Karpas-422 (cell line): ENCODE data around the gene MATR3. TPM values are rescaled to one million over a fixed set of nuclear protein-coding genes. Genes with fewer than 3 reads are reported as not detected.
A peak's percentile ranks its signal among the peaks of the same experiment; 100 is the strongest.

Source experiments
- DNase-seq: peaks from one replicate; pipeline ENCODE4 v3.0.0-alpha.2; 2015
- H2AFZ ChIP-seq: fragments of 200-600 bp; sonication (generic); 2 replicates; pipeline ENCODE4 v1.6.1; 2014; ENCODE audit warnings: antibody characterized with exemption, low read length, mixed read lengths
- H3K27ac ChIP-seq: fragments of 200-600 bp; sonication (generic); 2 replicates; pipeline ENCODE4 v1.5.1; 2014; ENCODE audit warnings: mild to moderate bottlenecking, low read length, moderate library complexity
- H3K27me3 ChIP-seq: fragments of 200-600 bp; sonication (generic); 2 replicates; pipeline ENCODE4 v1.6.1; 2014; ENCODE audit warnings: low read length, mixed read lengths
- H3K36me3 ChIP-seq: fragments of 200-600 bp; sonication (generic); 2 replicates; pipeline ENCODE4 v1.6.1; 2014; ENCODE audit warnings: low read length, mixed read lengths; ENCODE audit not compliant: insufficient read depth
- H3K4me1 ChIP-seq: fragments of 200-600 bp; sonication (generic); 2 replicates; pipeline ENCODE4 v1.6.1; 2014; ENCODE audit warnings: mild to moderate bottlenecking, low read length, mixed read lengths
- H3K4me2 ChIP-seq: fragments of 200-600 bp; sonication (generic); 2 replicates; pipeline ENCODE4 v1.6.1; 2014; ENCODE audit warnings: low read length, low read depth, mild to moderate bottlenecking; ENCODE audit not compliant: poor library complexity, severe bottlenecking
- H3K4me3 ChIP-seq: fragments of 200-600 bp; sonication (generic); 2 replicates; pipeline ENCODE4 v1.5.1; 2014; ENCODE audit warnings: mild to moderate bottlenecking, antibody characterized with exemption, low read length, mixed read lengths
- H3K79me2 ChIP-seq: fragments of 200-600 bp; sonication (generic); 2 replicates; pipeline ENCODE4 v1.6.1; 2014; ENCODE audit warnings: mild to moderate bottlenecking, low read length, mixed read lengths
- H3K9ac ChIP-seq: fragments of 200-600 bp; sonication (generic); 2 replicates; pipeline ENCODE4 v1.6.0; 2014; ENCODE audit warnings: low read length
- H3K9me2 ChIP-seq: fragments of 200-600 bp; sonication (generic), shearing (Covaris generic); replicated peaks from 2 replicates; pipeline ENCODE4 v1.6.0; 2014; ENCODE audit warnings: mild to moderate bottlenecking, low read length, moderate library complexity; ENCODE audit not compliant: insufficient read depth
- H3K9me3 ChIP-seq: fragments of 300-700, 200-600 bp; sonication (generic); 2 replicates; pipeline ENCODE4 v1.6.1; 2014; ENCODE audit warnings: low read length, mixed read lengths
- H4K20me1 ChIP-seq: fragments of 200-600 bp; sonication (generic); 2 replicates; pipeline ENCODE4 v1.6.1; 2014; ENCODE audit warnings: mild to moderate bottlenecking, antibody characterized with exemption, low read length, low read depth; ENCODE audit not compliant: insufficient read depth
- total RNA-seq: library from RNA; depleted of rRNA; stranded (reverse); fragments of >200 nt; shearing (Covaris generic); gene quantifications from 2 replicates; pipeline ENCODE4 v1.2.3, GENCODE V29; 2014; ENCODE audit warnings: low replicate concordance

Gene MATR3
- total RNA-seq, 1 experiment from 2014 or later = 245 TPM

- Histone ChIP-seq H3K4me1 (no peaks in the 10 kb centered on the region), H4K20me1 (no peaks in the 10 kb centered on the region), H3K4me3 (no peak overlapping the region), H3K9me2 (no peaks in the 10 kb centered on the region), H3K9me3 (no peaks in the 10 kb centered on the region), H3K9ac (no peak overlapping the region), H3K27me3 (no peaks in the 10 kb centered on the region), H3K36me3 (peaks cover 44% of the 10 kb centered on the region), H3K4me2 (no peak overlapping the region), H3K27ac (no peak overlapping the region), H3K79me2 (peaks cover 8% of the 10 kb centered on the region), H2AFZ (no peak overlapping the region)
- DNase-seq = no peak
Measured at GRCh38 chr5:139285651-139286392, 7.7 kb upstream of the MATR3 start.

- no peaks in the 10 kb centered on the region for H3K9me2 ChIP-seq
- H3K27ac ChIP-seq = no peak overlapping the region
- DNase-seq = peak; percentile 70
Measured at GRCh38 chr5:139287890-139288635, 5.5 kb upstream of the MATR3 start.

GRCh38 chr5:139291051-139291450 is 2.5 kb upstream of the MATR3 start:
- H3K27ac ChIP-seq = no peak overlapping the region
- no peaks in the 10 kb centered on the region for H3K9me3 ChIP-seq
- no peak overlapping the region for H3K4me3 ChIP-seq
- H4K20me1 ChIP-seq = peaks cover 16% of the 10 kb centered on the region
- H3K9ac ChIP-seq = no peak overlapping the region
- peaks cover 16% of the 10 kb centered on the region for H3K4me1 ChIP-seq
- no peaks in the 10 kb centered on the region for H3K27me3 ChIP-seq
- no peak overlapping the region for H3K4me2 ChIP-seq
- H3K36me3 ChIP-seq = peaks cover 10% of the 10 kb centered on the region; the same call in 1 of the 2 replicates
- H3K79me2 ChIP-seq = peaks cover 31% of the 10 kb centered on the region
- no peak overlapping the region for H2AFZ ChIP-seq
- DNase-seq = no peak
- no peaks in the 10 kb centered on the region for H3K9me2 ChIP-seq

More at GRCh38 chr5:139287890-139288635, 5.5 kb upstream of the MATR3 start:
- Histone ChIP-seq H3K4me2 (no peak overlapping the region), H3K9ac (no peak overlapping the region), H2AFZ (no peak overlapping the region), H3K4me3 (no peak overlapping the region), H3K36me3 (peaks cover 25% of the 10 kb centered on the region), H3K79me2 (peaks cover 2% of the 10 kb centered on the region; the same call in 1 of the 2 replicates), H3K27me3 (no peaks in the 10 kb centered on the region), H4K20me1 (no peaks in the 10 kb centered on the region), H3K9me3 (no peaks in the 10 kb centered on the region), H3K4me1 (peaks cover 2% of the 10 kb centered on the region)

- Histone ChIP-seq H3K36me3 (peaks cover 16% of the 10 kb centered on the region; the same call in 1 of the 2 replicates), H3K27ac (peak overlapping the region; percentile 43; the same call in 1 of the 2 replicates), H3K79me2 (peaks cover 52% of the 10 kb centered on the region), H3K9ac (peak overlapping the region; percentile 97), H2AFZ (peak overlapping the region; percentile 72), H3K4me3 (peak overlapping the region; percentile 91), H3K9me2 (no peaks in the 10 kb centered on the region), H3K27me3 (no peaks in the 10 kb centered on the region), H3K4me2 (peak overlapping the region; percentile 92), H4K20me1 (peaks cover 36% of the 10 kb centered on the region), H3K4me1 (peaks cover 37% of the 10 kb centered on the region), H3K9me3 (no peaks in the 10 kb centered on the region)
- no peak for DNase-seq
Measured at GRCh38 chr5:139293202-139293506, 386 bp upstream of the MATR3 start.

DNA sequence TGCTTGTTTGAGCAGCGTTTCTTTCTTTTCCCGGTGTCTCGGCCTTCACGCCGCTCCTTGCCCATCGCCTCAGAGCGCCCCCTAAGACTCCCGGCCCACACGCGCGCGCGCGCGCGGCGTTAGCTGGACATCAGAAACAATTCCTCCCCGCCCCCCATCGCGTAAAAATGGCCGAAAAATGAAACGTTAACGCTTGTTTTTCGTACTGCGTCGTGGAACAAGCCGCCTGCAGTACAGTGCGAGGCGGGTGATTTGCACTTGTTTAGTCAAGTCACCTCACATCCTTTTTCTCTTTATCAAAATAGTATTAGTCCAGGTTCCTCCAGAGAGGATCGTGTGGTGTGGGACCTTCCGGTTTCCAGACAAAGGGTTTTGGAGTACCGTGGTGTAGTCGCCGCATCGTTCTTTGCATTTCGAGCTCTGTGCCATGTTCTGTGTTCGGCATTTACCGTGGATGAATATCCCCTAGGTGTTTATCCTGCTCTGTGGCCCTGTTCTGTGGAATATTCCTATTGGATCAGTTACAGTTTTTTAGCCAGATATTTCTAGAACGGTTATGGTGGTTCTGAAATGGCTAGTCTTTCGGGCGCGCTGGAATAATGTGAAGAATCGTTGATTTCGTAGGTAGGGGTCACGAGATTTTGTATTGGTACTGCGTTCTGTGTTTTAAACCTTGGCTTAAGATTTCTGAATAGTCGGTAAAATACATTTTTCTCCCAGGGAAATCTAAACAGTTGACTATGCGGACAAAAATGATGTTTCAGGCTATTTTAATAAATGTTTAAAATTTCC is 1.0 kb downstream of the MATR3 start:
- peaks cover 51% of the 10 kb centered on the region for H4K20me1 ChIP-seq
- H3K4me3 ChIP-seq = peak overlapping the region; percentile 91
- H3K4me1 ChIP-seq = peaks cover 51% of the 10 kb centered on the region
- peak overlapping the region; percentile 97 for H3K9ac ChIP-seq
- H3K4me2 ChIP-seq = peak overlapping the region; percentile 92
- H3K9me2 ChIP-seq = no peaks in the 10 kb centered on the region
- no peaks in the 10 kb centered on the region for H3K27me3 ChIP-seq
- no peaks in the 10 kb centered on the region for H3K9me3 ChIP-seq
- H3K36me3 ChIP-seq = peaks cover 16% of the 10 kb centered on the region; the same call in 1 of the 2 replicates
- peaks cover 66% of the 10 kb centered on the region for H3K79me2 ChIP-seq
- H3K27ac ChIP-seq = peak overlapping the region; percentile 82
- H2AFZ ChIP-seq = no peak overlapping the region
- DNase-seq = peak; percentile 89

GRCh38 chr5:139295346-139296057 is 2.0 kb downstream of the MATR3 start:
- Histone ChIP-seq H3K9ac (peak overlapping the region; percentile 97), H2AFZ (no peak overlapping the region), H3K4me3 (peak overlapping the region; percentile 91), H3K36me3 (peaks cover 16% of the 10 kb centered on the region; the same call in 1 of the 2 replicates), H3K27ac (peak overlapping the region; percentile 82), H3K79me2 (peaks cover 76% of the 10 kb centered on the region), H3K4me1 (peaks cover 59% of the 10 kb centered on the region), H3K9me3 (no peaks in the 10 kb centered on the region), H4K20me1 (peaks cover 60% of the 10 kb centered on the region), H3K4me2 (peak overlapping the region; percentile 92), H3K27me3 (no peaks in the 10 kb centered on the region), H3K9me2 (no peaks in the 10 kb centered on the region)
- no peak for DNase-seq

GRCh38 chr5:139296198-139296597 is 2.7 kb downstream of the MATR3 start:
- DNase-seq = no peak
- peaks cover 63% of the 10 kb centered on the region for H3K4me1 ChIP-seq
- peaks cover 83% of the 10 kb centered on the region for H3K79me2 ChIP-seq
- peak overlapping the region; percentile 92 for H3K4me2 ChIP-seq
- H3K27ac ChIP-seq = no peak overlapping the region
- no peaks in the 10 kb centered on the region for H3K27me3 ChIP-seq
- no peaks in the 10 kb centered on the region for H3K9me3 ChIP-seq
- no peak overlapping the region for H2AFZ ChIP-seq
- H4K20me1 ChIP-seq = peaks cover 66% of the 10 kb centered on the region
- no peak overlapping the region for H3K9ac ChIP-seq
- H3K36me3 ChIP-seq = peaks cover 16% of the 10 kb centered on the region; the same call in 1 of the 2 replicates
- peak overlapping the region; percentile 28 for H3K4me3 ChIP-seq
- H3K9me2 ChIP-seq = no peaks in the 10 kb centered on the region
